Endothelial cell of umbilical vein (primary cell): ENCODE measurements around the gene NKIRAS1. TPM values are rescaled to one million over a fixed set of nuclear protein-coding genes. Genes with fewer than 3 reads are reported as not detected.

ENCODE experiments used
- BruUV-seq: library from RNA; stranded (reverse); fragments of 400-500 nt; replicated peaks from 2 replicates; lab custom pipeline; 2021; lab: Mats Ljungman, UMichigan
- CTCF ChIA-PET: fragments of 300-600, 350-600 bp; sonication (Branson Sonifier 250); formaldehyde crosslinking; loops from one replicate; lab custom pipeline; 2021; ENCODE audit warnings: antibody characterized with exemption, inconsistent platforms; lab: Charles Lee
- POLR2A ChIA-PET: fragments of 300-600, 350-600 bp; sonication (Branson Sonifier 250); formaldehyde crosslinking; loops from one replicate; lab custom pipeline; 2021; ENCODE audit warnings: antibody characterized with exemption, inconsistent platforms; lab: Charles Lee
- DNase-seq: peaks from one replicate; pipeline ENCODE4 v3.0.0-alpha.2; 2011; ENCODE audit warnings: low read depth, low spot score
- FAIRE-seq: peaks from 2 replicates; lab custom pipeline; 2011; peaks lifted over from hg19 to GRCh38; lab: Jason Lieb, UNC
- H2AFZ ChIP-seq: 2 replicates; pipeline ENCODE4 v1.6.0; 2012; ENCODE audit warnings: low read depth, low read length, control low read depth, inconsistent platforms
- H3K27ac ChIP-seq: 2 replicates; pipeline ENCODE4 v1.5.1; 2011; ENCODE audit warnings: low read depth, mild to moderate bottlenecking, control low read depth, low read length, moderate library complexity; ENCODE audit not compliant: insufficient read depth
- H3K27me3 ChIP-seq, 2 experiments: 2 replicates each; pipeline versions ENCODE4 v1.6.0 to v1.6.1; 2011; ENCODE audit warnings: low read length in 2 of 2, mixed read lengths in 1 of 2; ENCODE audit not compliant: control insufficient read depth in 2 of 2, insufficient read depth in 2 of 2
- H3K36me3 ChIP-seq, 2 experiments: 2 replicates in 1 of 2; 3 replicates in 1 of 2; pipeline ENCODE4 v1.5.1; 2011; ENCODE audit warnings: low read length in 2 of 2, mild to moderate bottlenecking in 1 of 2, moderate library complexity in 1 of 2; ENCODE audit not compliant: control insufficient read depth in 2 of 2, insufficient read depth in 2 of 2; ENCODE audit errors: extremely low read depth in 1 of 2
- H3K4me1 ChIP-seq: 3 replicates; pipeline ENCODE4 v1.5.1; 2011; ENCODE audit warnings: mild to moderate bottlenecking, low read length; ENCODE audit not compliant: control insufficient read depth, insufficient read depth; ENCODE audit errors: extremely low read depth
- H3K4me2 ChIP-seq: 2 replicates; pipeline ENCODE4 v1.6.1; 2011; ENCODE audit warnings: low read length, control low read depth, mixed read lengths; ENCODE audit not compliant: insufficient read depth
- H3K4me3 ChIP-seq, 3 experiments: fragments of 200-600 bp in 1 of 3; sonication (generic), shearing (Covaris generic) in 1 of 3; replicated peaks in 1 of 3; 2 replicates each; pipeline ENCODE4 v1.5.1; 2011 to 2016; ENCODE audit warnings: control low read depth in 3 of 3, low read length in 3 of 3, mild to moderate bottlenecking in 2 of 3, inconsistent platforms in 1 of 3, low read depth in 1 of 3, moderate library complexity in 1 of 3; ENCODE audit not compliant: insufficient read depth in 1 of 3
- H3K79me2 ChIP-seq: 2 replicates; pipeline ENCODE4 v1.6.0; 2012; ENCODE audit warnings: low read length, inconsistent platforms; ENCODE audit not compliant: control insufficient read depth, insufficient read depth
- H3K9ac ChIP-seq: replicated peaks from 2 replicates; pipeline ENCODE3; 2011; ENCODE audit warnings: low read length, control low read depth; ENCODE audit not compliant: insufficient read depth; ENCODE audit errors: extremely low read depth
- H3K9me1 ChIP-seq: replicated peaks from 3 replicates; pipeline ENCODE4 v1.6.0; 2011; ENCODE audit warnings: mild to moderate bottlenecking, low read length; ENCODE audit not compliant: control insufficient read depth, insufficient read depth; ENCODE audit errors: extremely low read depth
- H3K9me3 ChIP-seq: replicated peaks from 2 replicates; pipeline ENCODE4 v1.5.1; 2012; ENCODE audit warnings: low read length, inconsistent platforms; ENCODE audit not compliant: control insufficient read depth, insufficient read depth
- H4K20me1 ChIP-seq: replicated peaks from 2 replicates; pipeline ENCODE3; 2011; ENCODE audit warnings: mild to moderate bottlenecking, low read length; ENCODE audit not compliant: control insufficient read depth, insufficient read depth; ENCODE audit errors: extremely low read depth
- CTCF ChIP-seq, 2 donors: IDR thresholded peaks; 1 replicate in 1 of 2; 2 replicates in 1 of 2; pipeline ENCODE4 v1.5.1; 2011; ENCODE audit warnings: low read length in 2 of 2, mild to moderate bottlenecking in 2 of 2, moderate library complexity in 2 of 2, control low read depth in 1 of 2, inconsistent platforms in 1 of 2, low read depth in 1 of 2; ENCODE audit not compliant: insufficient read depth in 1 of 2; ENCODE audit errors: extremely low read depth in 1 of 2
- FOS ChIP-seq: IDR thresholded peaks from 2 replicates; pipeline ENCODE4 v1.6.1; 2011; ENCODE audit warnings: mild to moderate bottlenecking, low read length, moderate library complexity, borderline replicate concordance; ENCODE audit not compliant: insufficient read depth
- JUN ChIP-seq: IDR thresholded peaks from 2 replicates; pipeline ENCODE4 v1.6.1; 2011; ENCODE audit warnings: borderline replicate concordance, low read depth; ENCODE audit not compliant: insufficient read length, insufficient read depth
- MAX ChIP-seq: IDR thresholded peaks from 2 replicates; pipeline ENCODE4 v1.6.1; 2011; ENCODE audit not compliant: insufficient read depth, insufficient read length
- MYC ChIP-seq: IDR thresholded peaks from one replicate; pipeline ENCODE4 v1.6.1; 2011; ENCODE audit warnings: mild to moderate bottlenecking, low read depth, low read length
- POLR2A ChIP-seq: IDR thresholded peaks from 2 replicates; pipeline ENCODE4 v1.6.1; 2012; ENCODE audit warnings: low read depth, mild to moderate bottlenecking, control low read depth, low read length
- POLR2AphosphoS5 ChIP-seq: IDR thresholded peaks from 2 replicates; pipeline ENCODE4 v1.6.1; 2012; ENCODE audit warnings: low read depth, mild to moderate bottlenecking, control low read depth, low read length, moderate library complexity; ENCODE audit not compliant: insufficient read depth
- dilution Hi-C: fragments of 300-500 bp; cut with MboI; formaldehyde crosslinking; loops from one replicate; pipeline ENCODE4 v1.15.0; 2019; ENCODE audit warnings: low sequenced_read_pairs; ENCODE audit not compliant: extremely low pct_ligation_motif_present
- intact Hi-C: fragments of 100-400 bp; cut with micrococcal nuclease; formaldehyde crosslinking; loops from one replicate; pipeline ENCODE4 v1.10.0; 2022
- polyA plus RNA-seq, 4 experiments: library from polyadenylated mRNA; depleted of rRNA in 3 of 4; stranded (reverse) in 3 of 4; unstranded in 1 of 4; fragments of >200 nt; gene quantifications; 2 replicates each; pipeline versions ENCODE4 v1.2.1 to v1.2.3, GENCODE V29; 2011 to 2012; ENCODE audit warnings: missing spikeins in 1 of 4
- total RNA-seq: library from RNA; stranded (reverse); gene quantifications from 2 replicates; pipeline ENCODE4 v1.2.3, GENCODE V29; 2021

NKIRAS1 gene
- total and polyA plus RNA-seq, 2 donors (not counting 3 experiments of a cell fraction or from before 2014, with no cell fraction given), result 2.2 to 2.9 TPM

GRCh38 chr3:23945913-23946687 lies 29.3 kb upstream of the NKIRAS1 start:
- Histone ChIP-seq H3K4me3 (peak overlapping the region; percentile 29 to 92 (median 63)), H3K9me1 (no peaks in the 10 kb centered on the region), H3K9me3 (no peaks in the 10 kb centered on the region), H3K79me2 (peaks cover 13% of the 10 kb centered on the region), H3K9ac (peak overlapping the region; percentile 81), H3K36me3 (no peaks in the 10 kb centered on the region), H3K27me3 (peaks cover 3 to 10% of the 10 kb centered on the region in 2 experiments), H3K4me2 (peak overlapping the region; percentile 81), H4K20me1 (no peaks in the 10 kb centered on the region), H2AFZ (peak overlapping the region; percentile 33), H3K4me1 (peaks cover 17% of the 10 kb centered on the region), H3K27ac (peak overlapping the region; percentile 90)
- intact Hi-C loops, result loop anchor here (1.0 to 2.0 kb wide), 7 partner anchors 29 to 419 kb away; partner anchors contain the start of gene RPL15
- TF ChIP-seq MYC (no peak), FOS (peak; percentile 17), POLR2AphosphoS5 (peak; percentile 85), JUN (no peak), POLR2A (no peak)
- dilution Hi-C loops, result no loop called here
- no TSS peak for BruUV-seq
- DNase-seq (peak; percentile 98), FAIRE-seq (peak; percentile 94)
- CTCF ChIA-PET, result interaction anchor here (0.8 to 1.2 kb wide), 5 partner anchors 8 to 43 kb away, joined by 3 to 4 read pairs (median 3); partner anchors contain the start of genes NKIRAS1 and RPL15
- POLR2A ChIA-PET, result interaction anchor here (0.7 to 1.1 kb wide), 4 partner anchors 25 to 57 kb away, joined by 3 to 21 read pairs (median 4); partner anchors contain the start of genes NKIRAS1 and RPL15

GRCh38 chr3:23945663-23945912 lies 28.8 kb upstream of the NKIRAS1 start:
- ChIA-PET POLR2A (interaction anchor here (1.1 kb wide), 1 partner anchor 28 kb away, joined by 21 read pairs; the partner anchor contains the start of genes NKIRAS1 and RPL15), CTCF (no interaction called here)
- no peak for FAIRE-seq
- no peak for DNase-seq
- peak overlapping the region; percentile 85 for H3K9ac ChIP-seq
- no peaks in the 10 kb centered on the region for H3K9me3 ChIP-seq
- no peaks in the 10 kb centered on the region for H3K9me1 ChIP-seq
- H3K4me3 ChIP-seq, result peak overlapping the region in 2 of 3 experiments; percentile 9 to 92
- no peaks in the 10 kb centered on the region for H4K20me1 ChIP-seq
- peak overlapping the region; percentile 72 for H3K27ac ChIP-seq
- H3K4me2 ChIP-seq, result no peak overlapping the region
- H3K27me3 ChIP-seq, result peaks cover 3 to 10% of the 10 kb centered on the region in 2 experiments
- no peak overlapping the region for H2AFZ ChIP-seq
- dilution Hi-C loops, result no loop called here
- no TSS peak for BruUV-seq
- peaks cover 17% of the 10 kb centered on the region for H3K4me1 ChIP-seq
- TF ChIP-seq MAX (peak; percentile 87), CTCF (IDR thresholded peaks at IDR 0.05; ENCODE audit: extremely low read depth in 1 of 2, insufficient read depth in 1 of 2, low read depth in 1 of 2, low read length in 2 of 2) (no peak)
- intact Hi-C loops, result loop anchor here (1.0 to 2.0 kb wide), 6 partner anchors 28 to 420 kb away; partner anchors contain the start of gene RPL15
- H3K36me3 ChIP-seq, result no peaks in the 10 kb centered on the region
- peaks cover 13% of the 10 kb centered on the region for H3K79me2 ChIP-seq
